HEK293 (cell line): ENCODE measurements around the gene ZBTB22.

Experiments
- KLF10 ChIP-seq: fragments of 450-650 bp; IDR thresholded peaks from 2 replicates; pipeline ENCODE4 v1.5.1; 2018; ENCODE audit warnings: missing biosample characterization, mild to moderate bottlenecking, missing genetic modification characterization
- ZFP3 ChIP-seq: fragments of 450-650 bp; formaldehyde crosslinking; IDR thresholded peaks from 2 replicates; pipeline ENCODE4 v1.5.1; 2016; ENCODE audit warnings: low read depth, missing biosample characterization, missing genetic modification characterization
- ZNF2 ChIP-seq: fragments of 450-650 bp; formaldehyde crosslinking; IDR thresholded peaks from 2 replicates; pipeline ENCODE4 v1.5.1; 2016; ENCODE audit warnings: missing biosample characterization, missing genetic modification characterization
- ZNF274 ChIP-seq, 2 experiments: fragments of 200-500 bp in 1 of 2; fragments of 450-650 bp in 1 of 2; sonication (Bioruptor generic) in 1 of 2; formaldehyde crosslinking in 1 of 2; IDR thresholded peaks; 2 replicates each; pipeline versions ENCODE4 v1.5.1 to v1.6.1; 2014 to 2016; ENCODE audit warnings: borderline replicate concordance in 1 of 2, inconsistent platforms in 1 of 2, low read length in 1 of 2, missing biosample characterization in 1 of 2, missing genetic modification characterization in 1 of 2
- ZNF473 ChIP-seq: fragments of 450-650 bp; formaldehyde crosslinking; IDR thresholded peaks from 2 replicates; pipeline ENCODE4 v1.5.1; 2017; ENCODE audit warnings: missing biosample characterization, missing genetic modification characterization
- ZNF768 ChIP-seq: fragments of 450-650 bp; formaldehyde crosslinking; IDR thresholded peaks from 2 replicates; pipeline ENCODE4 v1.5.1; 2018; ENCODE audit warnings: missing biosample characterization, mild to moderate bottlenecking, missing genetic modification characterization
- TF ChIP-seq, protein P1 (sequence below): fragments of 450-650 bp; formaldehyde crosslinking; IDR thresholded peaks from 2 replicates; pipeline ENCODE4 v1.5.1; 2016; ENCODE audit warnings: missing biosample characterization, missing genetic modification characterization
- TF ChIP-seq, protein P2 (sequence below): fragments of 450-650 bp; formaldehyde crosslinking; IDR thresholded peaks from 2 replicates; pipeline ENCODE4 v1.5.1; 2016; ENCODE audit warnings: missing biosample characterization, missing genetic modification characterization

DNA sequence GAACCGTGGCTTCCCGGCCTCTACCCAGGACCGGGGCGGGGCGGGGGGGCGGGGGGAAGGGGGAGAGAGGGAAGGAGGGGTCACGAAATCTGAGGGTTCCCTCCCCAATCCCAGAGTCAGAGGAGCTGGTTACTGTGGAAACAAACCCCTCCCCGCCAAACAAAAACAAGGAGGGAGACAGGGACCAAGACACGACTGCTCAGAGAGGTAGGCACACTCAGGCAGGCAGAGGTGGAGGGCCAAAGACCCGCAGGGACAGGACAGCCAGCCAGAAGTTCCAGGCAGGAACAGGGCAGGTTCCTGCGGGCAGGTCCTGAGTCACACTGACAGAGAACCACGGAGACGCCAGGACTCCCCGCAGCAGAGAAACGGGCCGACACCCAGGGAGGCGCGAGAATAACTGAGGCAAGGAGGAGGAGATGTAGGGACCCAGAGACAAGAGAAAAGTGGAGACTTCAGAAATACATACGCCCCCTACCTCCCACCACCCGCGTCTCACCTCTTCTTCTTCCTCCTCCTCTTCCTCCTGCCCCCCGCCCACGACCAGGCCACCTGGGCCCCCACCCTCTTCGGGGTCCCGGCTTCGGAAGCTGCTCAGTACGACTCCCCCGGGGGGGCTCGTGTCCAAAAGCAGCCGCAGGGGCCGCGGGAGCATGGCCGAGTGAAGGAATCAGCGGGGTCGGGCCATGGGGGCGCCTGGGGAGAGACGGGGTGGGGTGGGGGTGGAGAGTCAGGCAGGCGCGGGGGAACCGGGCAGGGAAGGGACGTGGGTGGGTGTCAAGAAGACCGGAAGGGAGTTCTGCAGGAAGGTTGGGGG is 19.4 kb downstream of the ZBTB22 start:
- TF ChIP-seq, protein P1, sequence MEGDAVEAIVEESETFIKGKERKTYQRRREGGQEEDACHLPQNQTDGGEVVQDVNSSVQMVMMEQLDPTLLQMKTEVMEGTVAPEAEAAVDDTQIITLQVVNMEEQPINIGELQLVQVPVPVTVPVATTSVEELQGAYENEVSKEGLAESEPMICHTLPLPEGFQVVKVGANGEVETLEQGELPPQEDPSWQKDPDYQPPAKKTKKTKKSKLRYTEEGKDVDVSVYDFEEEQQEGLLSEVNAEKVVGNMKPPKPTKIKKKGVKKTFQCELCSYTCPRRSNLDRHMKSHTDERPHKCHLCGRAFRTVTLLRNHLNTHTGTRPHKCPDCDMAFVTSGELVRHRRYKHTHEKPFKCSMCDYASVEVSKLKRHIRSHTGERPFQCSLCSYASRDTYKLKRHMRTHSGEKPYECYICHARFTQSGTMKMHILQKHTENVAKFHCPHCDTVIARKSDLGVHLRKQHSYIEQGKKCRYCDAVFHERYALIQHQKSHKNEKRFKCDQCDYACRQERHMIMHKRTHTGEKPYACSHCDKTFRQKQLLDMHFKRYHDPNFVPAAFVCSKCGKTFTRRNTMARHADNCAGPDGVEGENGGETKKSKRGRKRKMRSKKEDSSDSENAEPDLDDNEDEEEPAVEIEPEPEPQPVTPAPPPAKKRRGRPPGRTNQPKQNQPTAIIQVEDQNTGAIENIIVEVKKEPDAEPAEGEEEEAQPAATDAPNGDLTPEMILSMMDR (tag by site-specific recombination) = peak; percentile 53; the same call in 1 of the 2 replicates
- TF ChIP-seq ZNF2 (tag by site-specific recombination) = no peak
- TF ChIP-seq ZNF274 (IDR thresholded peaks at IDR 0.05; ENCODE audit: low read length) = no peak
- TF ChIP-seq ZNF274 (tag by site-specific recombination; IDR thresholded peaks at IDR 0.05; ENCODE audit: borderline replicate concordance) = no peak
- TF ChIP-seq ZNF473 (tag by site-specific recombination) = no peak
- peak; percentile 35; the same call in 1 of the 2 replicates for TF ChIP-seq ZNF768
- TF ChIP-seq ZFP3 (tag by site-specific recombination) = no peak
- TF ChIP-seq, protein P2, sequence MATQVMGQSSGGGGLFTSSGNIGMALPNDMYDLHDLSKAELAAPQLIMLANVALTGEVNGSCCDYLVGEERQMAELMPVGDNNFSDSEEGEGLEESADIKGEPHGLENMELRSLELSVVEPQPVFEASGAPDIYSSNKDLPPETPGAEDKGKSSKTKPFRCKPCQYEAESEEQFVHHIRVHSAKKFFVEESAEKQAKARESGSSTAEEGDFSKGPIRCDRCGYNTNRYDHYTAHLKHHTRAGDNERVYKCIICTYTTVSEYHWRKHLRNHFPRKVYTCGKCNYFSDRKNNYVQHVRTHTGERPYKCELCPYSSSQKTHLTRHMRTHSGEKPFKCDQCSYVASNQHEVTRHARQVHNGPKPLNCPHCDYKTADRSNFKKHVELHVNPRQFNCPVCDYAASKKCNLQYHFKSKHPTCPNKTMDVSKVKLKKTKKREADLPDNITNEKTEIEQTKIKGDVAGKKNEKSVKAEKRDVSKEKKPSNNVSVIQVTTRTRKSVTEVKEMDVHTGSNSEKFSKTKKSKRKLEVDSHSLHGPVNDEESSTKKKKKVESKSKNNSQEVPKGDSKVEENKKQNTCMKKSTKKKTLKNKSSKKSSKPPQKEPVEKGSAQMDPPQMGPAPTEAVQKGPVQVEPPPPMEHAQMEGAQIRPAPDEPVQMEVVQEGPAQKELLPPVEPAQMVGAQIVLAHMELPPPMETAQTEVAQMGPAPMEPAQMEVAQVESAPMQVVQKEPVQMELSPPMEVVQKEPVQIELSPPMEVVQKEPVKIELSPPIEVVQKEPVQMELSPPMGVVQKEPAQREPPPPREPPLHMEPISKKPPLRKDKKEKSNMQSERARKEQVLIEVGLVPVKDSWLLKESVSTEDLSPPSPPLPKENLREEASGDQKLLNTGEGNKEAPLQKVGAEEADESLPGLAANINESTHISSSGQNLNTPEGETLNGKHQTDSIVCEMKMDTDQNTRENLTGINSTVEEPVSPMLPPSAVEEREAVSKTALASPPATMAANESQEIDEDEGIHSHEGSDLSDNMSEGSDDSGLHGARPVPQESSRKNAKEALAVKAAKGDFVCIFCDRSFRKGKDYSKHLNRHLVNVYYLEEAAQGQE (tag by site-specific recombination) = no peak
- no peak for TF ChIP-seq KLF10
